Dendritic cell treated with granulocyte-macrophage colony-stimulating factor and Interleukin-4, amounts not matched to agents 40 ng/mL and 50 ng/mL, for 4 days (primary cell): ENCODE measurements around the gene HMCN1.

Source experiments
- H3K27ac Mint-ChIP-seq: one replicate; pipeline ENCODE4 v1.8.0; 2022; ENCODE audit warnings: mild to moderate bottlenecking, mixed read lengths
- H3K27me3 Mint-ChIP-seq: one replicate; pipeline ENCODE4 v1.8.0; 2022; ENCODE audit warnings: mild to moderate bottlenecking, mixed read lengths
- H3K36me3 Mint-ChIP-seq: one replicate; pipeline ENCODE4 v1.8.0; 2022; ENCODE audit warnings: low read depth, mixed read lengths
- H3K4me1 Mint-ChIP-seq: one replicate; pipeline ENCODE4 v1.8.0; 2022; ENCODE audit warnings: low read depth, mixed read lengths
- H3K4me3 Mint-ChIP-seq: one replicate; pipeline ENCODE4 v1.8.0; 2022; ENCODE audit warnings: mild to moderate bottlenecking, moderate library complexity, mixed read lengths
- H3K9me3 Mint-ChIP-seq: one replicate; pipeline ENCODE4 v1.8.0; 2022; ENCODE audit warnings: mixed read lengths
- intact Hi-C: fragments of 100-400 bp; cut with micrococcal nuclease; formaldehyde crosslinking; loops from one replicate; pipeline ENCODE4 v1.15.0; 2022

HMCN1 gene

DNA sequence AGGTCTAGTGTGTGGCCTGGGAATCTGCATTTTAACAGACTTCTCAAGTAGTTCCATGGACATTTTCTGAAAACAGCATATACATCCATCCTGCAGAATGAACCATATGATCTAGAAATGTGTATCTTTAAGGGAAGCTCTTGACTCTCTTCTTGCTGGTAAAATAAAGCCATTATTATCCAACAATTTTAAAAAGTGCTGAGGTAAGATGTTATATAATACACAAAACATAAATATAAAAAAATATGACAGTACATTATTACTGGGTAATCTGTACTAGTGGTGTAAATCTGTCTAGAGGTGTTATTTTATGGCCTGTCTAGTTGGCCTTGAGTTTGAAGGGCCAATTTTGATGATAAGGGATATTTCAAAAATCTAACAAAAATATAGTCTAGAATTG, 201.2 kb downstream of the HMCN1 start:
- intact Hi-C loops: no loop called here
- H3K36me3 Mint-ChIP-seq: no peaks in the 10 kb centered on the region
- no peaks in the 10 kb centered on the region for H3K4me1 Mint-ChIP-seq
- H3K9me3 Mint-ChIP-seq: no peaks in the 10 kb centered on the region
- no peak overlapping the region for H3K4me3 Mint-ChIP-seq
- H3K27me3 Mint-ChIP-seq: no peaks in the 10 kb centered on the region
- H3K27ac Mint-ChIP-seq: no peak overlapping the region

DNA sequence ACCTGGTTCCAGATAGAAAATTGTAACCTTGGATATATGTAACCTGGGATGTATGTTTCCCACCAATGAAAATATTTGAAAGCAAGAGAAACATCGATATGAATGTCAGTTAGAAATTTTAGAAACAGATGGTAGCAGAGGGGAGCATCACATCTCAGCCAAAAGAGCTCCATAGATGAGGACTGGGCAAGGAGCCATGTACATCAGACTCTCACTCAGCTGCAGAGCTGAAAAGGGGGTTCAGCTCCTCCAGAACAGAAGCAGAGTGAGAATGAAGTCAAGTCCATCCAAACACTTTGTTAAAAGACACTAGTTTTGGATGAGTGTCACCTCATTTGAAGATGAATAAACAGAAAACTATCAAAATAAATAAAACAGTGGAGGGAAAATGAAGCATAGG, 202.4 kb downstream of the HMCN1 start:
- Mint-ChIP-seq H3K27ac (no peak overlapping the region), H3K36me3 (no peaks in the 10 kb centered on the region), H3K9me3 (no peaks in the 10 kb centered on the region)

DNA sequence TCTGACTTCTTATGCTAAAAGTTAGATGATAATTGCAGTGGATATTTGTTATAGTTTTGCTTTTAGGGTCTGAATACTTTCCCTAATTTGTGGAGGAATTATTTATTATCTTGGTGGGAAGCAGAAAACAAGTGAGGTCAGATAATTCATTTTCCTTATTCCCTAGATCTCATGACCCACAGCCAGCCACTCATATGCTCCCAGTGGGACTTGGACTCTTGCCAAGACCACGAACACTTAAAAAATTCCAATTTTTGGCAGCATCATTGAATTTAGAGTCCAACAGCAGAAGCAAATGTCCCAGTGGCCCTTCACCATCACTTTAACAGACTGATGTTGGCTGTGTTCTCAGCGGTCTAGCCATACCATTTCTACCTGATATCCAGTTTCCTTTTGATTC, 204.2 kb downstream of the HMCN1 start:
- no peaks in the 10 kb centered on the region for H3K4me1 Mint-ChIP-seq
- H3K36me3 Mint-ChIP-seq: no peaks in the 10 kb centered on the region
- intact Hi-C loops: no loop called here
- no peak overlapping the region for H3K4me3 Mint-ChIP-seq
- no peaks in the 10 kb centered on the region for H3K27me3 Mint-ChIP-seq
- H3K27ac Mint-ChIP-seq: no peak overlapping the region
- no peaks in the 10 kb centered on the region for H3K9me3 Mint-ChIP-seq

More for the DNA sequence above, 202.4 kb downstream of the HMCN1 start:
- no peaks in the 10 kb centered on the region for H3K4me1 Mint-ChIP-seq
- H3K27me3 Mint-ChIP-seq: no peaks in the 10 kb centered on the region
- intact Hi-C loops: no loop called here
- H3K4me3 Mint-ChIP-seq: no peak overlapping the region

DNA sequence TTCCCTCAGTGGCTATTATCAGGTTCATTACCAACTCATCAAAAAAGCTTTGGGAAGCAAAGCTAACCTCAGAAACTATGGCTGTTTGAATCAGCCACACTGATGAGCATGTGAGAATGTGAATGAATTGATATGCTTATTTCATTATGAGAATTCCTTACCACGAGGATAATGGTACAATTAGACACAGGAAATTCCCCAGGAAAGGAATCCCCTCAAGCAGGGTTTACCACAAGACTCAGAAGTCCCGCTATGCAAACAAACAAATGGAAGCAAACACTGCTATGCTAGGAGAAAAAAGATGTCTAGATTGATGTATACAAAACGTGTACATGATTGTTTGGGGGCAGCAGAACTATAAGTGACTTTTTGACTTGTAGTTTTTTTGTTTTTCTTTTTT, 205.0 kb downstream of the HMCN1 start:
- no peaks in the 10 kb centered on the region for H3K36me3 Mint-ChIP-seq
- no peaks in the 10 kb centered on the region for H3K4me1 Mint-ChIP-seq
- H3K4me3 Mint-ChIP-seq: no peak overlapping the region
- H3K27ac Mint-ChIP-seq: no peak overlapping the region
- H3K27me3 Mint-ChIP-seq: no peaks in the 10 kb centered on the region
- H3K9me3 Mint-ChIP-seq: no peaks in the 10 kb centered on the region
- intact Hi-C loops: no loop called here

DNA sequence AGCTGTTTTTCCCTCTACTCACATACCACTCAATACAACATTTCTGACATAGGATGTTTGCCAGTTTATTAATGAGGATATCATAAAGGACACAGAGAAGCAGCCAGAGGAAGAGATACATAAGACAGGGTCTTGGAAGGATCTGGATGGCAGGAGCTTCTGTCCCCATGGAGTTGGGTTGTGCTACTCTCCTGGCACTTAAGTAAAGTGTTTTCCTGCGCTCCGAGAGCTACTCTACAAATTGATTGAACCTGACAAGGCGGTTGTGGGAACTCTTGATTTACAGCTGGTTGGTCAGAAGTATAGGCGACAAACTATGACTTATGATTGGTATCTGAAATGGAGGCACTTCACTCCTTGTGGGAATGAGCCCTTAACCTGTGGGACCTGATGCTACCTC, 208.8 kb downstream of the HMCN1 start:
- Mint-ChIP-seq H3K27ac (no peak overlapping the region), H3K9me3 (no peaks in the 10 kb centered on the region), H3K4me3 (no peak overlapping the region), H3K27me3 (no peaks in the 10 kb centered on the region), H3K4me1 (no peaks in the 10 kb centered on the region), H3K36me3 (no peaks in the 10 kb centered on the region)
- intact Hi-C loops: no loop called here

DNA sequence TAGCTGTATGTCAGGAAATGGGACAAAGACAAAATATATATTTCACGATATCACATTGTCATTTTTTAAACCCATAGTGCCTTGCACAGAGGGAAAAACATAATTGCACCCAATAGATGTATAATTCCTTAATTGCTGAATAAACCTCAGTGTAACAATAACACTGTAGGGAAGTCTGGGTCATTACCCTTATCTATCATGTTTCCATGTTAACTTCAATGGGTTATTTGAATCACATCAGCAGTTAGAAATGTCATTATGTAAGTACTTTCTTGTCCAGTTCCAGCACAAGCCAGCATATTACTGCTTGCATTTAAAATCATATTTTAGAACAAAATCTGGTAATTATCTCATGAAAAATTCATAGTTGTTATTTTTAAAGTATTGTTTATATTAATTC, 222.7 kb downstream of the HMCN1 start:
- Mint-ChIP-seq H3K27me3 (no peaks in the 10 kb centered on the region), H3K9me3 (peaks cover 6% of the 10 kb centered on the region), H3K36me3 (no peaks in the 10 kb centered on the region), H3K4me3 (no peak overlapping the region), H3K27ac (no peak overlapping the region), H3K4me1 (no peaks in the 10 kb centered on the region)
- intact Hi-C loops: no loop called here

DNA sequence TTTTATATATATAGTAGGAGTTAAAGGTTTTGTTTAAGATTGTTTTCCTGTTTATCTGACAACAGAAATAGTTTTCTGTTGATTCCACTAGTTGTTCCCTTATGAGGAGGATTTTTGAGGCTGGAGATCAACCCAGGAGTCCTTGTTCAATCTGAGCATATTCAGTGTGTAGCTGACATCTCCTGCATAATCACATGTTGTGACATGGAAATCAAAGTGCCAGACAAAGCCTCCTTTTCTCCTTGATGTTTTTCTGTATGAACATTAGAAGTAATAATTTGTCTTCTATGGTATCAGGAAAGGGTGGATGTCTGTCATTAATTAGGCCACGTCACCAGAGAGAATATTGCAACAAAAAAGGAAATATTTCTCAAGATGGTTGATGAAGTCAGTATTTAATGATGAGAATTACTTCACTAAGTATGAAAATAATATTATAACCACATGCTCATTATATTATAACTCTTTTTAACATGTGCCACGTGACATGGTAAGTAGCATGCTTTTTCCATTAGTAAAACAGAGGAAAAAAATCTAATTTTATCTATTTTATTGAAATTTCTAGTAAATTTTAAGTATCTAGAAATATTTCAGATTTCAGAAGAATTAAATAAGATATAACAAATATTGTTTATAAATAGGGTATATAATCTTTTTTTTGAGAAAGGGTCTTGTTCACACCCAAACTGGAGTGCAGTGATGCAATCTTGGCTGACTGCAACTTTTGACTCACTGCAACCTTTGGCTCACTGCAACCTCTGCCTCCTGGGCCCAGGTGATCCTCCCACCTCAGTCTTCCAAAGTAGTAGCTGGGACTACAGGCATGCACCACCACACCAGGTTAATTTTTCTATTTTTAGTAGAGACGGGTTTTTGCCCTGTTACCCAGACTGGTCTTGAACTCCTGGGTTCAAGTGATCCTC, 223.5 kb downstream of the HMCN1 start:
- H3K36me3 Mint-ChIP-seq: no peaks in the 10 kb centered on the region
- peaks cover 6% of the 10 kb centered on the region for H3K9me3 Mint-ChIP-seq
- H3K4me1 Mint-ChIP-seq: no peaks in the 10 kb centered on the region
- no peaks in the 10 kb centered on the region for H3K27me3 Mint-ChIP-seq
- no peak overlapping the region for H3K4me3 Mint-ChIP-seq
- H3K27ac Mint-ChIP-seq: no peak overlapping the region
- intact Hi-C loops: no loop called here

DNA sequence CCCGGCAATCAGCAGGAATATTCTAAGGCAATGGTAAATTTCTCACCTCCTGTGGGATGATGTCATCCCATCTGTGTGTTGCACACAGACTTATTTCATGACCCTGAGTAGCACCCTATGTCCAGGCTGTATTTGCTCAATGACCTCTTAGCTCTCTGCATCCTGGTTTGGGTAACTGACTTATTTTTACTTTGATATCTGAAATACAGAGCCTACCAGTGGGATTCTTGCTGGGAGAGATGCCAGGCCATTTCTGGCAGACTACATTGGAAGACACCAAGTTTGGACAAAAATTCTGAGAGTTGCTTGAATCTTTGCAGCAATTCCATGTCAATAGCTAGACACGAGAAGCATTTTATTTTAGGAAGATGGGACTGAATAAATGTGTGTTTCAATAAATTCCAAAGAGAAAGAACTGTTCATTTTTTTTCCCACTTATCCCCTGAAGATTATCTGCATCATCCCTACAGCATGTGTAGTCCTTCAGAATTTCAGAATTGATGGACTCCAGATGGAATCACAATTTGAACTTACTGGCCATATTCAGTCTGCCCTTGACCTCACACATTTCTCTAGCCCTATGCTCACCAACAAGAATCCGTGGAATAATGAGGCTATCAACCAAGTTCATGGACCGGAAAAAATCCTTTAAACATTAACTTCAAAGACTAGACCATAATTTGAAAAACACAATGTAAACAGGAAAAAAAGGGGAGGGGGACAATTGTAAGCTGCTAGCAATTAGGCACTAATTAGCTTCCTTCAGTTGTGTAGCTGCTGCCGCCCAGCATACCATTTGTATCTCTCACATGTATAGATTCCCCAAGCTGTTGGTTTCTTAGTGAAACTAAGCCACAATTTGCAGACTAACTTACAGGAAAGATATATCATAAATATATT, 226.5 kb downstream of the HMCN1 start:
- intact Hi-C loops: no loop called here

DNA sequence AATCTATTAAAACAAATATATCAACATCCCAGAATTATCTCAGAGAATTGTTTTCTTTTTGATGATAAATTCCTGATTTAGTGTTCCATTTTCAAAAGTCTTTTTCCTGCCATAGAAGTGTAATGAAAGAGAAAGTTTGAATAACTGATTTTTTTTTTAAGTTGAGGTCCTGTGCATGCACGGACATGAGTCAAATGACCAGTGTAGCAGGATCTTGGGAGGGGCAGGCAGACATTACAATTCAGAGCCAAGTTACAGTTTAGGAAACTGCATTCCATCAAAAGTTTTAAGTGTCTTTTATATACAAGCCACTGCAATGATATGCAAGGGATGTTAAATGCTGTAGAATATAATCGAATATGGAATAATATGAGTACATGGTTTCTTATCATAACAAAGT, 227.5 kb downstream of the HMCN1 start:
- H3K27ac Mint-ChIP-seq: no peak overlapping the region
- H3K27me3 Mint-ChIP-seq: no peaks in the 10 kb centered on the region
- no peaks in the 10 kb centered on the region for H3K4me1 Mint-ChIP-seq
- no peaks in the 10 kb centered on the region for H3K36me3 Mint-ChIP-seq
- H3K4me3 Mint-ChIP-seq: no peak overlapping the region
- H3K9me3 Mint-ChIP-seq: no peaks in the 10 kb centered on the region
- intact Hi-C loops: no loop called here

More for the DNA sequence above, 226.5 kb downstream of the HMCN1 start:
- H3K4me1 Mint-ChIP-seq: no peaks in the 10 kb centered on the region
- no peaks in the 10 kb centered on the region for H3K27me3 Mint-ChIP-seq
- no peaks in the 10 kb centered on the region for H3K9me3 Mint-ChIP-seq
- H3K36me3 Mint-ChIP-seq: no peaks in the 10 kb centered on the region
- no peak overlapping the region for H3K4me3 Mint-ChIP-seq
- no peak overlapping the region for H3K27ac Mint-ChIP-seq

DNA sequence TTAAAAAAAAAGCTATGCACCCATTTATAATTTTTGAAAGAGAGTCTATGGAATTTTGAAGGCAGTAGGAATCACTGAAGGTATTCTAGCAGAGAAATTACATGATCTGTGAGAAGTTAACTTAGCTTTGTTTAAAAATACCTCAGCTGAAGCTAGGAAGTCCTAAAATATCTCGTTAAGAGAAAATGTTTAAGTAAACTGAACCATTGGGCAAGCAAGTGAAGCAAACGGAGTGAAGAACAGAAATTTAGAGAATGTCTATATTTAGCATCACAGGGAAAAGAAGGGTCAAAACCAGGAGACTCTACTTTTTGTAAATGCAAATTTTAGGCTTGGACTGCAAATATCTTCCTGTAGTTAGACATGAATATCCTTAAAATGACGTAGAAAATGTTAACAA, 230.8 kb downstream of the HMCN1 start:
- Mint-ChIP-seq H3K9me3 (no peaks in the 10 kb centered on the region), H3K4me1 (no peaks in the 10 kb centered on the region), H3K27ac (no peak overlapping the region), H3K36me3 (no peaks in the 10 kb centered on the region), H3K4me3 (no peak overlapping the region), H3K27me3 (no peaks in the 10 kb centered on the region)
- intact Hi-C loops: no loop called here

DNA sequence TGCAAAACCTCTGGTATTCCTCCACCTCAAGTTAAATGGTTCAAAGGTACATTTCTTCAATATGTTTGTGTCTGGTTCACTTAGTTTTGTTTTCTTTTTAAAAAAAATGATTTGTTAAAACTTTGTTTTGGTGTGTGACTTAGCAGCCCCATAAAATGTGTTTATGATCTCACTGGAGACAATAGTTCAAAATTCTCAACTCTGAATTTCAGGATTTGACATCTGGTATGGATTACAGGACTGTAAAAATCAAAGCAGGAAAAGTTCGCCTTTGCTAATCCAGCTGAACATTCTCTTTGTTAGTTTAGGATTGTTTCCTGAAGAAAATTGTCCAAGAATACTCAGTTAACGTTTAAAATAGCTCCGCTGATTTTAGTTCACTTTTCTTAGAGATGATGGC, 231.7 kb downstream of the HMCN1 start:
- no peaks in the 10 kb centered on the region for H3K4me1 Mint-ChIP-seq
- intact Hi-C loops: no loop called here
- no peak overlapping the region for H3K27ac Mint-ChIP-seq
- no peaks in the 10 kb centered on the region for H3K36me3 Mint-ChIP-seq
- H3K4me3 Mint-ChIP-seq: no peak overlapping the region
- no peaks in the 10 kb centered on the region for H3K9me3 Mint-ChIP-seq
- no peaks in the 10 kb centered on the region for H3K27me3 Mint-ChIP-seq

DNA sequence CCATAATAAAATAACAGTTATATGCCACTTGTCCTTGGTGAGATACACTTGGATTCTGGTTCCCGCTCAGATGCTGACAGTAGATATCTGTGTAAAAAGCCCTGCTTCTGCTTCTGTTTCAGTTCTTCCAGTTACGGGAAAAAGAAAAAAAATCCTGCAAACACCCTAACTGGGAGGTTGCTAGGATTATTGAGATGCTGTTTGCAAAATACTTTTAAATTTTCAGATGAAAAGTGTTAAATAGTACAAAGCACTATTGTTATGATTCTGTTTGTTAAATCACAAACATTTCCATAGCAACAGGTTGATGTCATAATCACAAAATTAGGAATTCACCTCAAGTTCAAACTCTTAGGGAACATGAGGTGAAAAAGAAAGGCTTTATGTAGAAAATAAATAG, 232.3 kb downstream of the HMCN1 start:
- H3K27ac Mint-ChIP-seq: no peak overlapping the region
- H3K4me3 Mint-ChIP-seq: no peak overlapping the region
- no peaks in the 10 kb centered on the region for H3K36me3 Mint-ChIP-seq
- no peaks in the 10 kb centered on the region for H3K4me1 Mint-ChIP-seq
- H3K27me3 Mint-ChIP-seq: no peaks in the 10 kb centered on the region
- no peaks in the 10 kb centered on the region for H3K9me3 Mint-ChIP-seq
- intact Hi-C loops: no loop called here

DNA sequence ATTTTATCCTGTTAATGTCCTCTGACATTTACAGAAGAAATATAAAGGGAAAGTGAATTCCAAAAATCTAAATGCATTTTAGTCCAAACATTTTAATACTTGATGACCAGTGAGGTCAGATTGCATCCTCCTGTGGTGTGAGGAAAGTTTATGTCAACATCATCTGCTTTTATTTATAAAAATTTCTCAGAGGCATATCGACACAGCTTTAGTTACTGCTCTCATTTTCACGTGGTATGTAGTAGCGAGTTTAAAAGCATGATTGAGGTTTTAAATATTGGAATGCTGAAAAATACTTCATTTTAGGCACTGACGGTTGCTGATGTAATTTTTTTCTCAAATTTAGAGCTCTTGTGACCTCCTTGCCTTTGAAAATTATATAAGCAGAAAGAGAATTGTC, 234.8 kb downstream of the HMCN1 start:
- Mint-ChIP-seq H3K27me3 (no peaks in the 10 kb centered on the region), H3K9me3 (no peaks in the 10 kb centered on the region), H3K4me1 (no peaks in the 10 kb centered on the region), H3K4me3 (no peak overlapping the region), H3K36me3 (no peaks in the 10 kb centered on the region), H3K27ac (no peak overlapping the region)
- intact Hi-C loops: no loop called here

DNA sequence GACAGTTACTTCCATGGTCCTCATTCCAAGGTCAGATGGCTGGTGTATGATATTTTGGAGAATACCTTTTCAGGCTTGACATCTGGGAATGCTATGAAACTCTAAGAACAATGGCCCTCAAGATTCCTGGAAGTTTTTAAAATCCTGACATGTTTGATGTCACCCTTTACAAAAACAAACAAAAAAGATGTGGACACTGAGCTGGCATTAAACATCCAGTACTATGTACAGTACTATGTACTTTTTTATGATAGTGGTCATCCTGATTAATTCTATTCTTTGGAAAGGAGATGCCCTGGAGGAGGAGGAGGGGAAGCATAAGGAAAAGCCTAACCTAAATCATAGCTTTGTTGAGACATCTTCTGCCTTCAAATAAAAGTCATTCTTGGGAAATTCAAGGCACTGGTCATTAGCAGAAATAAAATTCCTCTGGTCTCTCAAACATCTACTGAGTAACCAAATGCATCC, 235.4 kb downstream of the HMCN1 start:
- H3K27ac Mint-ChIP-seq: no peak overlapping the region
- no peaks in the 10 kb centered on the region for H3K36me3 Mint-ChIP-seq
- intact Hi-C loops: no loop called here
- no peaks in the 10 kb centered on the region for H3K27me3 Mint-ChIP-seq
- no peaks in the 10 kb centered on the region for H3K4me1 Mint-ChIP-seq
- H3K9me3 Mint-ChIP-seq: no peaks in the 10 kb centered on the region
- no peak overlapping the region for H3K4me3 Mint-ChIP-seq
